GM21576 (cell line): ENCODE data around the gene GTPBP3.
A peak's percentile ranks its signal among the peaks of the same experiment; 100 is the strongest.
"Not testable (repeated sequence)": the region's sequence is repeated elsewhere in the genome, so short reads cannot be mapped to it uniquely, and the experiment has no call there.

ENCODE experiments used
- ATAC-seq: cut with Tn5 transposase; IDR thresholded peaks from one replicate; pipeline ENCODE4 v1.9.1; 2021; ENCODE audit warnings: mild to moderate bottlenecking, moderate library complexity; ENCODE audit not compliant: unreplicated experiment

GTPBP3 gene

DNA sequence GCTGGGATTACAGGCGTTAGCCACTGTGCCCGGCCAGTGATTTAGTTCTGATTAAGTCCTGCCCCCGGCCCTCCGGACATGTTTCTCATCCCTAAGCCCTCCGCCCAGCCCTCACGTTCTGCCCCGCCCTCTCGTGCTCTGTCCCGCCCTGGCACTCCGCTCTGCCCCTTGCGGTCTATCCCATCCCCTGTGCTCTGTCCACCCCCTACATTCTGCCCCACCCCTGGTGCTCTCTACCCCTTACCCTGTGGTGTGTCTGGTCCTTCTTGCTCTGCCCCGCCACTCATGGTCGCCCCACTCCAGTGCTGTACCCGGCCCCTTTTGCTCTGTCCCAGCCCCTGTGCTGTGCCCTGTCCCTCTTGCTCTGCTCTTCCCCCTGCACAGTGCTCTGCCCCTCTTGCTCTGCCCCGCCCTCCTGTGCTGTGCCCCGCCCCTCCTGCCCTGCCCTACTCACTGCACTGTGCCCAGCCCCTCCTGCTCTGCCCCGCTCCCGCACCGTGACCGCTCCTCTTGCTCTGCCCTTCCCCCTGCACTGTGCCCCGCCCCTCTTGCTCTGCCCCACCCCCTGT is 3.0 kb downstream of the GTPBP3 start:
- ATAC-seq, result no peak

DNA sequence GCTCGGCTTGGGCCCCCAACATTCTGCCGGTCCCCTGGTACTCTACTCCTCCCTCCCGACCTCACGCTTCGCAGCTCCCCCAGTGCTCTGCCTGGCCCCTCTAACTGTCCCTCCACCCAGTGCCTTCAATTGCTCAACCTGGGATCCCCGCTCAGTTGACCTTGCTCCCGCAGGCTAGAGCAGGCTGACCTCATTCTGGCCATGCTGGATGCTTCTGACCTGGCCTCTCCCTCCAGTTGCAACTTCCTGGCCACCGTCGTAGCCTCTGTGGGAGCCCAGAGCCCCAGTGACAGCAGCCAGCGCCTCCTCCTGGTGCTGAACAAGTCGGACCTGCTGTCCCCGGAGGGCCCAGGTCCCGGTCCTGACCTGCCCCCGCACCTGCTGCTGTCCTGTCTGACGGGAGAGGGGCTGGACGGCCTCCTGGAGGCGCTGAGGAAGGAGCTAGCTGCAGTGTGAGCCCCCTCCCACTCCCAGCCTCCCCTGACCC is 3.6 kb downstream of the GTPBP3 start:
- no peak for ATAC-seq

DNA sequence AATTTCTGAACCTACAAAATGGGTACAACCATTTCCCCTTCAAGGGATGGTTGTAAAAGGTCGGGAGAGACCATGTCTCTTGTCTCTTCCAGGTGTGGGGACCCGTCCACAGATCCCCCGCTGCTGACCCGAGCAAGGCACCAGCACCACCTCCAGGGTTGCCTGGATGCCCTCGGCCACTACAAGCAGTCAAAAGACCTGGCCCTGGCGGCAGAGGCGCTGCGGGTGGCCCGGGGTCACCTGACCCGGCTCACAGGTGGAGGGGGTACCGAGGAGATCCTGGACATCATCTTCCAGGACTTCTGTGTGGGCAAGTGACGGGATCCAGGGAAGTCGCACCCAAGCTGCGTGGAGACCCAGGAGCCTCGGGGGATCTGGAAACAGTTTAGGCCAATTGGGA is 4.0 kb downstream of the GTPBP3 start:
- ATAC-seq, result no peak

DNA sequence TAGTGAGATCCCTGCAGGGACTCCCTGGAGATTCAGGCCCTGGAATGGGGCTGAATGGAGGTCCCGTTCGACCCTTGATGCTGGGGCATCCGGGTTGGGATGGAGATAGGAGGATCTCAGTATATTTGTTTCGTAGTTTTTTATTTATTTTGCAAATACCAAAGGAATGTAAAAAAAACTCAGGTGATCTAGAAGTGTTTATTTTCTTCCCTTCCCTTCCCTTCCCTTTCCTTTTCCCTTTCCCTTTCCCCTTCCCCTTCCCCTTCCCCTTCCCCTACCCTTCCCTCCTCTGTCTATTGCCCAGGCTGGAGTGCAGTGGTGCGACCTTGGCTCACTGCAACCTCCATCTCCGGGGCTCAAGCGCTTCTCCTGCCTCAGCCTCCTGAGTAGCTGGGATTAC is 4.5 kb downstream of the GTPBP3 start:
- ATAC-seq, result no peak

DNA sequence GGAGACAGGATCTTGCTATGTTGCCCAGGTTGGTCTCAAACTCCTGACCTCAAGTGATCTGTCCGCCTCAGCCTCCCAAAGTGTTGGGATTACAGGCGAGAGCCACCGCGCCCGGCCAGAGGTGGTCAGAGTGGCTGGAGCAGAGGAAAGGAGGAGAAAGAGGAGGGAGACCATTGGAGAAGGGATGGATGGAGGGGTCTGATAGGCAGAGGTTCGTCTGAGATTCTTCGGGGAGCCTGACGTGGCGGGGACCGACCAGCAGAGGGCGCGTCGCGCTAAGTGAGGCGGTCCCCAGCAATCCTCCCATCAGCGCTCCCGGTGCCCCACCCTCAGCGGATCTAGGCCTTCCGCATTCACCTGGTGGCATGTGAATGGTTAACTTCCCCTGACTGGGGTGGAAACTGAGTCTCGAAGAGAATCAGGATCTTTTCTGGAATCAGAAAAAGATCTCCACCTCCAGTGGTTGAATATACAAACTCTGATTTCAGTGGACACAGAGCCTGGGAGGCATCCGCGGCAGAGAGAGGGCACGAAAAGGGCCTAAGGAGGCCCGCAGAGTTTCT is 8.8 kb downstream of the GTPBP3 start:
- ATAC-seq, result no peak

DNA sequence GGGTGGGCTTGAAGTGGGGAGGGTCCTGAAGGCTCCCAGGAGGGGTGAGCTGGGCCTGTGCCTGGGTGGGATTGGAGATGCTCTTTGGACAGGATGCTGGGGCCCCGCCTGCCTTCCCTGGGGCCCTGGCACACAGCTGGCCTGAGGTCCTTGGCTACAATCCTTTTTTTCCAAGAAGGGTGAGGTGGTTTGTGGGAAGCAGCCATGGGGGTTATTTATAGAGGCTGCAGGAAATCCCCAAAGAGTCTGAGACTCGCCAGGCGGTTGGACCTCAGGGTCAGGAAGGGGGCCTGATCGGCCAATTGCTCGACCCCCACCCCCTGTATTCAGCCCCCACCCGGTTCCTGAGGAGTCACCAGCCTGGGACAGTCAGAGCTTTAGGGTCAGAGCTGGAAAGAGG is 10.0 kb downstream of the GTPBP3 start:
- ATAC-seq, result no peak

DNA sequence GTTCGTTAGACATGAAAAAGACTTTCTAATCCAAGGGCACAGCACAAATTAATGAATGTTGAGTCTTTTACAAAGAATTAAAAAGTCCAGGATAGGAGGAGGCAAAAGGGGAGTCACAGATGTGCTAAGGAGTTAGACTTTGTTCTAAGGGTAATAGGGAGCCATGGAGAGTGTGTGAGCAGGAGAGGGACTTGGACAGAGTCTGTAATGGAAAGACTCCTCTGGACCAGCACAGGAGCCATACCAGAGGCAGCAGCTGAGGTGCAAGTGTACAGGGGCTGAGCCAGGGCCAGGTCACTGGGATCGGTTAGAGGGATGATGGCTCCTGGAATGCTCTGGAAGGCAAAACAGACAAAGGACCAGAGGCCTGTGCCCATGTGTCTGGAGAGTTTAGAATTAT is 10.5 kb downstream of the GTPBP3 start:
- ATAC-seq, result no peak

DNA sequence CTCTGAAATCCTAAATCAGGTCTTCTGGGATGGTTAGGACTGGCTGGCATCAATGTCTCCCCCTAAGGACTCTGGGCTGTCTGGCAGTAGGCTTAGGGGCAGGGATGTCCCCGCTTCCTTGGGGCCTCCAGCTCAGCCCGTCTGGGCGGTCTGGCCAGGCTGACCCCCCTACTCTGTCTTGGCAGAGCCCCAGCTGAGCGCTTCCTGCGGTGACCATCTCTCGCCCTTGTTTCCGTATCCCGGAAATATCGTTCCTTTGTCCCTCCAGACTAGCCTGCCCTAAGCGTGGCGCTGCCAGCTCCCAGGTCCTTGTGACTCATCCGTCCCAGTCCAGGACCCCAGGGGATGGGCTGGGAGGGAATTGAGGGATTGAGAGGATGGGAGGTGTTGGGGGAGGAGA is 11.3 kb downstream of the GTPBP3 start:
- no peak for ATAC-seq

DNA sequence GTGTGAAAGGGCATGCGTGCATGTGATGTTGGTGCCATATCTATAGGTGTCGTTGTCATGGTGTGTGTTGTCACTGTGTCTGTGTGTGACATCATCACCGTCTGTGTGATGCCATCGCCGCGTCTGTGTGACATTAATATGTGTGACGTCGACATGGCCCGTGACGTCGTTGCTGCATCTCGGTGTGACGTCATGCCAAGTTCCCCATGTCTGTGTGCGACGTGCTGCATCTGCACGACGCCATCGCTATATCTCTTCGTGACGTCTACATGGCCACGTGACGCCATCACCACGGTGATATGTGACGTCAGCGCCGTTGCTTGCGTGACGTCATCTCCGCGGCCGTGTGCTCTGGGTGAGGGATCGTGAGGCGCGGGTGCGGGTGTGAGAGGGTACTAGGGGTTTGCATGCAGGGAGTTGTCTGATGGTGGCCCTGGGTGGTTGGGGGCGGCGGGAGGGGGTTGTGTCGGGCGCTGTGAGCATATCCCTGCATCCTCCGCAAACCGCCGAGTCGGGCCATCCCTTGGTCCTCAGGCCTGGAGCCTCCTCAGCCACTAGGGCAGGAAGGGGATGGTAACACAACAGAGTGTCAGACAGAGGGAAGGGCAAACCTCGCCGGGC is 14.6 kb downstream of the GTPBP3 start:
- no peak for ATAC-seq

DNA sequence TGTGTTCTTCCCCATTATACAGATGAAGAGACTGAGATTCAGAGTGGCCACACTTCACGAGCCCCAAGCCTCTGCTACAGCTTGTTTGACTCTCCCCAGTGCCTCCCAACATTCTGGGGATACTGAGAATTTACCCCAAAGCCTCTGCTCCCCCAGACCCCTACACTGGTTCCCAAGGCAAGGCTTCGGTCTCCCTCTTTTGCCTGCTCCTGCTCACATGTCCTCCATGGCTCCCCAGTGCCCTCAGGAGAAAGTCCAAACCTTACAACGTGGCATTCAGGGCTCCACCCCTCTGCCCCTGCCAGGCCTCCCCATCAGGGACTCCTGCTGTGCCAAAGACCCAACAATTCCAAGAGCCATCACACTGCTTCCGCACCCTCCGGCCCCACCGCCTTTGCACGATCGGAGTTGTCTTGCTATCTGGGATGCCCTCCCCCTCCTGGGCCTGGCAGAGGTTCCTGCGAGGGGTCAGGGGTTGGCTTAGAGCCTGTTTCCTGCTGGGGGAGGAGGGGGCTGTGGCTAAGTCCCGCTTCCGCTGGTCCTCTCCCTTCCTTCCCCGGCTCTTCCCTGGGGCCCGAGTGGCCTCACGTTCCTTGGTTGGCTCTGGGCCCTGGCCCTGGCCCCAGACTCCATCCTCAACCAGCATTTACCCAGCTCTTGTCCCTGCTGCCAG is 15.4 kb downstream of the GTPBP3 start:
- no peak for ATAC-seq

DNA sequence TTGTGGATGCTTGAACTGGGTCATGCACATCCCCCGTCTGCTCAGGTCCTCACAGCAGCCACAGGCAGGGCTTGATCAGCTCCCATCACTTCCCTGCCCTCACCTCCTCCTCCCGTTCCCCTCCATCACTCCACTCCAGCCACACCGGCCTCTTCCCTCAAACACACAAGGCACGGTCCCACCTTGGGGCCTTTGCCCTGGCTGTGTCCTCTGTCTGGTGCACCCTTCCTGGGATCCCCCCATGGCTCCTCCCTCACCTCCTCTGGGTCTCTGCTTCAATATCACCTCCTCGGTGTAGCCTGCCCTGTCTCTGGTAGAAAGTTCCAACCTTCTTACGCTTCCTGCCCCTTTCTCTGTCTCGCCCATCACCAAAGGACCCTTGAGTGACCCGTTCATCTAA is 16.0 kb downstream of the GTPBP3 start:
- no peak for ATAC-seq

DNA sequence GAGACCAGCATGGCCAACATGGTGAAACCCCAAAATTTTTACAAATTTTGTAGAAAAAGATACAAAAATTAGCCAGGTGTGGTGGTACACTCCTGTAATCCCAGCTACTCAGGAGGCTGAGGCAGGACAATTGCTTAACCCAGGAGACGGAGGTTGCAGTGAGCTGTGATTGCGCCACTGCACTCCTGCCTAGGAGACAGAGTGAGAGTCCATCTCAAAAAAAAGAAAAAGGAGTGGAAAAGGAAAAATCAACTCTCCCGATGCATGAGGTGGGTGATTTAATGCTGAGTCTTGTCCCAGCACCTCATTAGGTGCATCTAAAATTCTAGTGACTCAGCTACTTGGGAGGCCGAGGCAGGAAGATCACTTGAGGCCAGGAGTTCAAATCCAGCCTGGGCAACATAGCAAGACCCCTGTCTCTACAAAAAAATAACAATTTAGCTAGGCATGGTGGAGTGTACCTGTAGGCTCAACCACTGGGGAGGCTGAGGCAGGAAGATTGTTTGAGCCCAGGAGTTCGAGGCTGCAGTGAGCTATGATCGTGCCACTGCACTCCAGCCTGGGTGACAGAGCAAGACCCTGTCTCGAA is 19.8 kb downstream of the GTPBP3 start:
- no peak for ATAC-seq

DNA sequence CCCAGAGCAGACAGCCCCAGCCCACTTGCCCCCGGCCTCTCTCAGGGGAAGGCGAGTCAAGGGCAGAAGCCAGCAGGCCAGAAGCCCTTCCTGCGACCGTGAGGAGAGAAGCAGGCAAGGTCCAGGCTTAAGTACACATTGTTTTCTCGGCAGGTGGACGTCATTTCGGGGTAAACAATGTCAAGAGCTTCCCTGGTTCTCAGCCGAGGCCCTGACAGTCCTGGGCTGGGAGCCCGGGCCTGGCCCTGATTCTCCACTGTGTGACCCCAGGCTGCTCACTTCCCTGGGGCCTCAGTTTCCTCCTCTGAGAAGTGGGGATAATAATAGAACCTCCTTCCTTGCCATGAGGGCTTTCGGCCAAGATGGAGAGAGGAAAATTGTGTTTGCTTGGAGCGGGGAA is 20.4 kb downstream of the GTPBP3 start:
- ATAC-seq, result no peak

DNA sequence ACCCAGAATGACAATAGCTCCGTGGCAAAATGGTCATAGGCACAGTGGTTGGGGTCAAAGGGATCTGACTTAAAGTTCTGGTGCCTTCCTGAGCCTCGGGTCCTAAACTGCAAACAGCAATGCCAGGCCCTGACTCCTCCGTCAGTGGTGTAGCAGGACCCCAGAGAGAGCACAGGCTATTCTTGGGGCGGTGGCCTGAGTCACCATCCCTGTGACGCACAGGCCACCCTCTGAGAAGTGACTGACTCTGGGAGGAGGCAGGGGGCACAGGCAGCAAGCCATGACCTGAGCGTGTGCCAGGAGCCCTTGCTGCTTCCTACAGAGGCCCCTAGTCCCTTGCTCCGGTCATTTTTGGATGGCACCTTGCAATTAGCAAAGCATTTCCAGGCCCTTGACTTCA is 21.0 kb downstream of the GTPBP3 start:
- no peak for ATAC-seq

DNA sequence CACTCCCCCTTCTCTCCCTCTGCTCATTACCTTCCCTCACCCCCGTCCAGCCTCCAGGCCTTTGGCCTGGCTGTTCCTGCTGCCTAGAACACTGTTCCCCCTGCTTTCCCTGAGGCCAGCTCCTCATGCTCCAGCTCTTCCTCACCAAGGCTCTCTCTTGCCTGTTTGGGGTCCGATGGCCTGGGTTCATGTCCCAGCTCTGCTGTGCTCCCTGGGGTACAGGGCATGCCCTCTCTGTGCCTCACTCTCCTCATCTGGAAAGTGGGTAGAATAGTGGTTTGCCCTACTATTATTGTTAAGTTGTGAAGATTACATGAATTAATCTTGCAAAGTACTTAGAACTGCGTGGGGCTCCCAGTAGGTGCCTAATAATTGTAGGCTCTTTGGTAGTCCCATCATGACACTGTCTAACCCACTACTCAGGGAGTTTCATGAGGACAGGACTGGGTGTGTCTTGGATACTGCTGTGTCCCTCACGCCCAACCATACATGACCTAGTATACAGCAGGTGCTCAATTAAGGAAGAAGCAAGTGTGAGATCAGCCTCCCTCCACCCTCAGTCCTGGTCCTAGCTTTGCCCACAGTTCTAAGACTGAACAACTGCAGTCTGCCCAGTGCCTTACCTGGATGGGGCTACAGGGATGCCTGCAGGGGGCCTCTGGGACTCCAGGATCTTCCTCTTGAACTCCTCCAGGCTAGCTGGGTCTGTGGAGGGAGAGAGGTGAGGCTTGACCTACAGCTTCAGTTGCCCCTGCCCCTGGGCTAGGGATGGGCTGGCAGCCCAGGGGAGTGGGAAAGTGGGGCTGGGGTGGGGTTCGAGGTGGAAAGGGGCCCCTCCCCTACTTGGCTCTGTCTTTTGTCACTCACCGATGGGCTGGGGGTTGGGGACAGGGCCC is 22.8 kb downstream of the GTPBP3 start:
- ATAC-seq, result no peak

DNA sequence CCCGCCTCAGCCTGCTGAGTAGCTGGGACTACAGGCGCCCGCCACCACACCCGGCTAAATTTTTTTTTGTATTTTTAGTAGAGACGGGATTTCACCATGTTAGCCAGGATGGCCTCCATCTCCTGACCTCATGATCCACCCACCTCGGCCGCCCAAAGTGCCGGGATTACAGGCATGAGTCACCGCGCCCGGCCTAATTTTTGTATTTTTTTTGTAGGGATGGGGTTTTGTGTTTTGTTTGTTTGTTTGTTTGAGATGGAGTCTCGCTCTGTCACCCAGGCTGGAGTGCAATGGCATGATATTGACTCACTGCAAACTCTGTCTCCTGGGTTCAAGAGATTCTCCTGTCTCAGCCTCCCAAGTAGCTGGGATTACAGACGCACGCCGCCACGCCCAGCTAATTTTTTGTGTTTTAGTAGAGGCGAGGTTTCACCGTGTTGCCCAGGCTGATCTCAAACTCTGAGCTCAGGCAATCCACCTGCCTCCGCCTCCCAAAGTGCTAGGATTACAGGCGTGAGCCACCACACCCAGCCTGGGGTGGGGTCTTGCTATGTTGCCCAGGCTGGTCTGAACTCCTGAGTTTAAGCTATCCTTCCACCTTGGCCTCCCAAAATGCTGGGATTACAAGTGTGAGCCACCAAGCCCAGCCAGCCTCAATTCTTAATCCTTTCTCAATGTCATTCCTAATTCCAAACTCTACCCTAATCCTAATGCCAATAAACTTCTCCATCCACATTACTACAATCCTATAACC is 26.7 kb downstream of the GTPBP3 start:
- ATAC-seq, result not testable (repeated sequence)

DNA sequence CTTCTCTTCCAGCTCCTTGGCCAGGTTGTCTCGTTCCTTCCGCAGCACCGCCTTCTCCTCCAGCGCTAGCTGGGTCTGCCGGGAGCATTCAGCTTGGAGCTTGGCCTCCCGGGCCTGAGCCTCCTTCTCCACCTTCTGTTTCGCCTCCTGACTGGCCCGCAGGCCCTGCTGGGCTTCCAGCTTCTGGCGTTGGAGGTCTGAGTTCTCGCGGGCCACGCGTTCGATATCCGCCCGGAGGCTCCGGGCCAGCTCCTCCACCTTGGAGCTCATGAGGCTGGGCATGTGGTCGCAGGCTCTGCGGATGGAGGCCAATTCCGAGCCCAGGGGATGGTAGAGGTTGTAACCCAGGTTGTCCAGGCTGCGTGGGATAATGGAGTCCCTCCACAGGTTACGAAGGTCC is 28.0 kb downstream of the GTPBP3 start:
- ATAC-seq, result no peak

DNA sequence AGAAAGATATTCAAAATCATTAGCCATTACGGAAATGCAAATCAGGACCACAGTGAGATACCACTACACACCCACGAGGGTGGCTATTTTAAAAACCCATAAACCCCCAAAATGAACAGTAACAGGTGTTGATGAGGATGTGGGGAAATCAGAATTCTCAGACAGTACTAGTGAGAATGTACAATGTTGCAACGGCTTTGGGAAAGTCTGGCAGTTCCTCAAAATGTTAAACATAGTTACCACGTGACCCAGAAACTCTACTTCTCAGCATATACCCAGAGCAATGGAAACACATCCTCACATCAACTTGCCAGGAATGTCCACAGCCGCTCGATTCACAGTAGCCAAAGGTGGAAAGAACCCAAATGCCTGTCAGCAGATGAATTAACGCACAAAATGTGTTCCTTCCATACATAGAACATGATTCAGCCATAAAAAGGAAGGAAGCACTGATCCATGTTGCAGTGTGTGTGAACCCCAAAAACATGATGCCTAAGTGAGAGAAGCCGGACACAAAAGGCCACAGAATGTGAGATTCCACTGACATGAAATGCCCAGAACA is 32.8 kb downstream of the GTPBP3 start:
- ATAC-seq, result peak; percentile 75

DNA sequence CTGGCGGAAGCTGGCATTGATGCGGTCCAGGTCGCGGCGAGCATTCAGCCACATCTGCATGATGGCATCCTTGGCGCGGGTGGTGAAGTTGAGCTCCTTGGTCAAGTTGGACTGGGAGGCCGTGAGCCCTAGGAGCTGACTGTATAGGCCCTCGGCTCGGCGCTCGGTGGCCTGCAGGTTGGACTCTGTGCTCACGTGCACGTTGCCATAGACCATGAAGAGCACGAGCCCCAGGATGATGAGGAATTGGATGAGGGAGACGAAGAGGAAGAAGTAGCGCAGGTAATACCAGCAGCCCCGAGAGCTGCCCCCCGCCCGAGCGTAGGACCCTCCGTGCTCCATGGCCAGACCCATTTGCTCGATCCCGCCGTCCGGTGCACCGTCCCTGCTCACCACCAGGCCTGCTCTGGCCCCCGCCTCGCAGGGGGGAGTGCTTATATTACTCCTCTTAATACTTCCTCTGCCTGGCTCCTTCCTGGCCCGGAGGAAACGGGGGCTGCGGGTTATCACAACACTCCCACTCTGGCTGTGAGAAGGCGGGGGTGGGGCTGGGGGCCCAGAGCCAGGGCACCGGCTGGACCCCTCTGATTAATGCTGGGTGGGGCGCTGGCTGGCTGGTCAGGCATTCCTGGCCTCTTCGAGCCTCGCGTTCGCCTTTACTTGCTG is 39.7 kb downstream of the GTPBP3 start, which contains the start of gene PLVAP:
TSS of gene PLVAP (minus strand) at position 408 of the 666 bp plus-strand sequence. CDS start at position 354, 54 bp downstream.
- ATAC-seq, result no peak
